Suppressor macrophage (primary cell): ENCODE data around the gene KDSR.

Experiments
- DNase-seq, 4 experiments: peaks; one replicate each; pipeline ENCODE4 v3.0.0-alpha.2; 2020 to 2022

KDSR gene

GRCh38 chr18:63320123-63320974, 46.7 kb downstream of the KDSR start:
- DNase-seq: peak; percentile 84 to 93 (median 92)

GRCh38 chr18:63319383-63320122, 47.5 kb downstream of the KDSR start, which contains the start of gene BCL2:
BCL2 (minus strand) TSS chr18:63319769.
- peak in 2 of 4 experiments; percentile 31 to 46 for DNase-seq

- DNase-seq: no peak
These were observed 48.1 kb downstream of the KDSR start for GRCh38 chr18:63318889-63319382.

- peak; percentile 59 to 80 (median 72) for DNase-seq
These were observed 48.8 kb downstream of the KDSR start for GRCh38 chr18:63317982-63318888.

- DNase-seq: no peak
These were observed 49.5 kb downstream of the KDSR start for GRCh38 chr18:63317556-63317946.

- DNase-seq: peak in 2 of 4 experiments; percentile 34 to 39
These were observed 50.1 kb downstream of the KDSR start for GRCh38 chr18:63316612-63317555.

- no peak for DNase-seq
These were observed 51.1 kb downstream of the KDSR start for GRCh38 chr18:63315876-63316275.

- DNase-seq: no peak
These were observed 51.8 kb downstream of the KDSR start for GRCh38 chr18:63315131-63315662.

GRCh38 chr18:63314062-63314790, 52.8 kb downstream of the KDSR start:
- DNase-seq: no peak

GRCh38 chr18:63313396-63313917, 53.5 kb downstream of the KDSR start:
- no peak for DNase-seq

GRCh38 chr18:63312737-63313395, 54.1 kb downstream of the KDSR start:
- no peak for DNase-seq

GRCh38 chr18:63312019-63312409, 55.0 kb downstream of the KDSR start:
- no peak for DNase-seq

- DNase-seq: peak in 3 of 4 experiments; percentile 18 to 57 (median 45)
These were observed 55.6 kb downstream of the KDSR start for GRCh38 chr18:63311118-63312018.

- DNase-seq: no peak
These were observed 57.6 kb downstream of the KDSR start for GRCh38 chr18:63309422-63309821.

GRCh38 chr18:63307551-63308200, 59.3 kb downstream of the KDSR start:
- no peak for DNase-seq

GRCh38 chr18:63306819-63307550, 60.0 kb downstream of the KDSR start:
- no peak for DNase-seq

- DNase-seq: no peak
These were observed 60.8 kb downstream of the KDSR start for GRCh38 chr18:63306249-63306648.
